Epithelial cell of esophagus (primary cell): ENCODE data around the gene SH3RF1.
"Not testable (repeated sequence)": the region's sequence is repeated elsewhere in the genome, so short reads cannot be mapped to it uniquely, and the experiment has no call there.

Experiments
- DNase-seq: peaks from one replicate; pipeline ENCODE4 v3.0.0; 2010; ENCODE audit warnings: low read depth
- H3K4me3 ChIP-seq: 2 replicates; pipeline ENCODE4 v1.5.1; 2011; ENCODE audit warnings: mild to moderate bottlenecking, low read length, control low read depth
- CTCF ChIP-seq: IDR thresholded peaks from 2 replicates; pipeline ENCODE4 v1.5.1; 2011; ENCODE audit warnings: low read depth, mild to moderate bottlenecking, low read length, control low read depth, inconsistent platforms; ENCODE audit not compliant: insufficient read depth; ENCODE audit errors: missing control alignments

SH3RF1 gene

GRCh38 chr4:169208090-169208455 lies 62.7 kb downstream of the SH3RF1 start:
- TF ChIP-seq CTCF = no peak
- no peak for DNase-seq
- no peak overlapping the region for H3K4me3 ChIP-seq

GRCh38 chr4:169207436-169208089 lies 63.2 kb downstream of the SH3RF1 start:
- no peak overlapping the region for H3K4me3 ChIP-seq
- TF ChIP-seq CTCF = no peak
- no peak for DNase-seq

GRCh38 chr4:169205744-169206080 lies 65.0 kb downstream of the SH3RF1 start:
- no peak overlapping the region for H3K4me3 ChIP-seq
- TF ChIP-seq CTCF = no peak
- DNase-seq = no peak

GRCh38 chr4:169205075-169205743 lies 65.5 kb downstream of the SH3RF1 start:
- H3K4me3 ChIP-seq = no peak overlapping the region
- DNase-seq = no peak
- TF ChIP-seq CTCF = no peak

GRCh38 chr4:169203891-169204290 lies 66.9 kb downstream of the SH3RF1 start:
- TF ChIP-seq CTCF = no peak
- no peak for DNase-seq
- no peak overlapping the region for H3K4me3 ChIP-seq

GRCh38 chr4:169203278-169203677 lies 67.5 kb downstream of the SH3RF1 start:
- DNase-seq, H3K4me3 ChIP-seq: not testable (repeated sequence)

GRCh38 chr4:169202878-169203277 lies 67.9 kb downstream of the SH3RF1 start:
- no peak overlapping the region for H3K4me3 ChIP-seq
- DNase-seq = no peak
- no peak for TF ChIP-seq CTCF
